ENCODE results near the gene UGT2B15.
"Not testable (repeated sequence)": the region's sequence is repeated elsewhere in the genome, so short reads cannot be mapped to it uniquely, and the experiment has no call there.

Gene UGT2B15

DNA sequence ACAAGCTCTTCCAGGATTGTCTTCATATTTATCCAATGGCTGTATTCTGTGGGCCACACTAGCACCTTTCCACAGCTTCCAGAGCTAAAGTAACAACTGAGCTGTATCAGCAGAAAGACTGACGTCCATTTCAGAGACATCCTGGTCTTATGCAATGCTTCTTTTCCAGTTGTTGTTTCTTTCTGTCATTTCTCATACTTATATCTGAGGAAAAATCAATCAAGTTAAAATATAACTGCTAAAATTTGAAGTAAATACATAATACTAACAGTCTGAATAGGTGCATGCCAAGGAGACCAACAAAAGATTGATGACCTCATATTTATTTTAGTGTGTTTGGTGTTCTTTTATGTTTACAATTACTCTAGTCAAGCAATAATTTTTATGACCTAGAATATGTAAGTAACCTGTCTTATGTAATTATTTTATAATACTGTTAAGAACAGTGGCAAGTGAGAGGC is at the start of gene UGT2B15:
UGT2B15 (minus strand) TSS at position 174 of the 461 bp plus-strand sequence; CDS start at position 140, 34 bp downstream.
- DNase-seq: not testable (repeated sequence)

DNA sequence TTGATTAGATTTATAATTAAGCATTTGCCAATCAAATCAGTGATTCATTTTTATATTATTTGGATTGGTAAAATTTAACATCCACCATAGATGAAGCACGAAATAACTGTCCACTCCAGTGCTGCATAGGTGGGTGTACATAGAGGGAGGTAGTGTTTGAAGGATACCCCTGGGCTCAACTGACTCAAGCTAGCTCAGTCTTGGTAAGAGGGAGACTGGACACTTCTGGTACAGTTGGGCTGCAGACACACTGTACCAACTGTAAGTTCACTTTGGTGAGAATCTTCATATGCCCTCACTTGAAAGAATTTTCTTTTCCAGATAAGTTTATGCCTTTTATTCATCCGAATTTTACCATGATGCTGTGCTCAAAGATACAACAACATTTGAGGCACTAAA is 48.6 kb upstream of the UGT2B15 start:
- no peak for DNase-seq

DNA sequence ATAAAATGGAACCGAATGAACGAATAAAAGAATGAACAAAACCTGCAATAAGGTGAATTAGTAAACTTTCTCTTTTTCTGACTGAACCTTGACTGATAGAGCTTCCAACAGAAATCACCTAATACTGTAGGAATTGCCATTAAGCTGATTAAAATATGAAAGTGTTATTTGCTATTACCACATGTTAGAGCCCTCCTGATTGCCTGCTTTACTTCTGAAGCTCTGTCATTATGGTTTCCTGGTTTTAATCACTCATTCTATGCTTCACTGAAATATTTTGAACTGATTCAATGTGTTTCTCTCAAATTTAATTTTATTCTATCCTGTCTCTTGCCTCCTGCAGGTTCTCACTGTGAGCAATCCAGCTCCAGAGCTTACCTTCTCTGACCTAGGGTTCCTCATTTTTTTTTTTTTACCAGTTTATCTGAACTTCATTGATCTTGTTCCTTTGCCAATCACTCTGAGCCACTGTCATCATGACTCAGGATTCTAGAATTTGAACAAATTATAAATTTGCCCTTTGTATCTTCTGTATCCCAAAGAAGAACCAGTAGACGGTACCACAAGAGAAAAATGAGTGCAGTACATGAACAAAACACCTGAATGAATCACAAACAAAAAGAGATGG is 48.1 kb upstream of the UGT2B15 start:
- no peak for DNase-seq

DNA sequence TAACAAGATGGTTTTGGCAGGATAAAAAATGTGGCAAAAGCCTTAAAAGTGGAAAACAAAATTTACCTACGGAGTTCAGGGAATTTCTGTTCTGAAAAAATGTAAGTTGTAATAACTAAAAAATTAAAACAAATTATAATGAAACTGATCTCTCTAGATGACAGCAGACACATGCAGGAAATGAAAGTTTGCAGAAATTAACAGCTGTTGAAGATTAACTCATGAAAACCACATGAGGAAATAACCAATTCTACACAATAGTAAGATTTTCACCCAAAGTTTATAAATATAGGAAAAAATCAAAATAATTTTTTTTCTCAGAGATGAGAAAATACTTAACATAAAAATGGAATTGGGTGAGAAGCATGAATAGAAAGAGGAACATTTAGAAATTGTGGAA is 47.5 kb upstream of the UGT2B15 start:
- DNase-seq: no peak

DNA sequence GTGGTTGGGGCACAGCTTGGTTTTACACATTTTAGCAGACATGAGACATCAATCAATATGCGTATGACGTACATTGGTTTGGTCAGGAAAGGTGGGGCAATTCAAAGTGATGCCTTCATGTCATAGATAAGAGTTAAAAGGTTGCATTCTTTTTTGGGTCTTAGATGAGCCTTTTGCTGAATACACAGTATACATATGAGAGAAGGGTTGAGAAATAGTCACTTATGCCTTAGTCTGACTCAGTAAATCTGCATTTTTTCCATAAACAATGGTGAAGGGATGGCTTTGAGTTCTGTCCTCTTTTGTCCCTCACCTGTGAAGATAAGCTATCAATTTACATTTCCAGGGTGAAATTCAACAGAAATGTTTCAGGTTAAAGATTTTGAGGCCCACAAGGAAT is 43.9 kb upstream of the UGT2B15 start:
- no peak for DNase-seq

DNA sequence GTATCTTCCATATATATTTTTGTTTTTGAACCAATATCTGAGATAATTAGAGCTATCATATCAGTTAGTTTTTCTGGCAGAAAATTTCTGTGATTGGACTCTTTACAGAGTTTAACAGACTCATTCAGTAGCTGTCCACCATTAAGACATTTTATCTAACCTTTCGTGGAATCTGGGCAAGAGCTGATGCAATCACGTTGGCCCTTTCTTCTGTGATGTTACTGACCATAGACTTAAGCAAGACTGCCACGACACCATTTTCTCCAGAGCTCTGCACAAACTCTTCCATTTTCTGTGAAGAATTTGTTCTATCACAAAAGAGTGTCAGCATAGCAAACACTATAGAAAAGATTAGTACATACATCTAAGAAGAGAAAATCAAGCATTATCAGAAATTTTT is 41.8 kb upstream of the UGT2B15 start:
- no peak for DNase-seq

DNA sequence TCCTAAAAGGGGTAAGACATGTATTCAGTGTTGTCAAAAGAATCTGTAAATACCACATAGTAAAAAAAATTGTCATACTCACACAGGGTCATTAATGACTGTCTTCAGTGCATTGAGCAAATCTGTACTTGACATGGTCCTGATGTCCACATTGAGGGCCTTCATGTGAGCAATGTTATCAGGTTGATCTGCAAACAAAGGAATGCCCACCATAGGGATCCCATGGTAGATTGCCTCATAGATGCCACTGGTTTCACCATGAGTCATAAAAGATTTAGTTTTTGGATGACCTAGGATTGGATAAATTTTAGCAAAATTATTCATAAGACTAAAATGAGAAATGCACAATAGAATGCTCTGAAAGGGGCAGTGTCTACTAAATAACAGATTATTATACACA is 38.1 kb upstream of the UGT2B15 start:
- no peak for DNase-seq

DNA sequence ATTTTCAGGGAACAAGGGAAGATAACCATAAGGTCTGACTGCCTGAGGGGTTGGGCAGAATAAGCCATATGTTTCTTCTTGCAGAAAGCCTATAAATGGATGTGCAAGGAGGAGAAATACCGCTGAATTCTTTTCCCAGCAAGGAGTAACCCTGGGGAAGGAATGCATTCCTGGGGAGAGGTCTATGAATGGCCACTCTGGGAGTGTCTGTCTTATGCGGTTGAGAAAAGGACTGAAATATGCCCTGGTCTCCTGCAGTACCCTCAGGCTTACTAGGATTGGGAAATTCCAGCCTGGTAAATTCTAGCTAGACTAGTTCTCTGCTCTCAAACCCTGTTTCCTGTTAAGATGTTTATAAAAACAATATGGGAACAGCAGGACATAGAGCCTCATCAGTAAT is 32.7 kb upstream of the UGT2B15 start:
- not testable (repeated sequence) for DNase-seq

DNA sequence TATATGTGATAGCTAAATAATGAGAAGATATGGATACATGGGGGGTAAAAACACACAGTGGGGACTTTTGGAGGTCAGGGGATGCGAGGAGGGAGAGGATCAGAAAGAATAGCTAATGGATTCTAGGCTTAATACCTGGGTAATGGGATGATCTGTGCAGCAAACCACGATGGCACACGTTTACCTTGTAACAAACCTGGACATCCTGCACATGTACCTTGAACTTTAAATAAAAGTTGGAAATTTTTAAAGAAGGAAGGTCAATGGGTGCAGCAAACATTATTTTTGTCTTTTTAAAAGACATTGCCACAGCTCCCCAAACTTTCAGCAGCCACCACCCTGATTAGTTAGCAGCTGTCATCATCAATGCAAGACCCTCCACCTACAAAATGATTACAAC is 29.7 kb upstream of the UGT2B15 start:
- DNase-seq: no peak

DNA sequence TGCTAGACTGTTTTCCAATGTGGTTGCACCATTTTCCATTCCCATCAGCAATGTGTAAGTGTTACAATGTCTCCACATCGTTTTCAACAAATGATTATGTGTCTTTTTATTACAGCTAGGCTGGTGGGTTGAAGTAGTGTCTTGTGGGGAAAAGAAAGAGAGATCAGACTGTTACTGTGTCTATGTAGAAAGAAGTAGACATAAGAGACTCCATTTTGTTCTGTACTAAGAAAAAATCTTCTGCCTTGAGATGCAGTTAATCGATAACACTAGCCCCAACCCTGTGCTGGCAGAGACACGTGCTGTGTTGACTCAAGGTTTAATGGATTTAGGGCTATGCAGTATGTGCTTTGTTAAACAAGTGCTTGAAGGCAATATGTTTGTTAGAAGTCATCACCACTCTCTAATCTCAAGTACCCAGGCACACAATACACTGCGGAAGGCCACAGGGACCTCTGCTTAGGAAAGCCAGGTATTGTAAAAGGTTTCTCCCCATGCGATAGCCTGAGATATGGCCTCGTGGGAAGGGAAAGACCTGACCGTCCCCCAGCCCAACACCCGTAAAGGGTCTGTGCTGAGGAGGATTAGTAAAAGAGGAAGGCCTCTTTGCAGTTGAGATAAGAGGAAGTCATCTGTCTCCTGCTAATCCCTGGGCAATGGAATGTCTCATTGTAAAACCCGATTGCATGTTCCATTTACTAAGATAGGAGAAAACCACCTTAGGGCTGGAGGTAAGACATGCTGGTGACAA is 23.0 kb upstream of the UGT2B15 start:
- DNase-seq: no peak

DNA sequence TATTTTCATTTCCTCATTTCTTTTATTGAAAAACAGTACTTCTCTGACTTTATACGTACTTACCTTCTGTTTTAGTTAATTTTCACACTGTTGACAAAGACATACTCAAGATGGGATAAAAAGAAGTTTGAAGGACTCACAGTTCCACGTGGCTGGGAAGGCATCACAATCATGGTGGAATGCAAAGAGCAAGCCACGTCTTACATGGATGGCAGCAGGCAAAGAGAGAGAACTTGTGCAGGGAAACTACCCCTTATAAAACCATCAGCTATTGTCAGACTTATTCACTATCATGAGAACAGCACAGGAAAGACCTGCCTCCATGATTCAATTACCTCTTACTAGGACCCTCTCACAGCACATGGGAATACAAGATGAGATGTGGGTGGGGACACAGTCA is 20.7 kb upstream of the UGT2B15 start:
- DNase-seq: no peak

DNA sequence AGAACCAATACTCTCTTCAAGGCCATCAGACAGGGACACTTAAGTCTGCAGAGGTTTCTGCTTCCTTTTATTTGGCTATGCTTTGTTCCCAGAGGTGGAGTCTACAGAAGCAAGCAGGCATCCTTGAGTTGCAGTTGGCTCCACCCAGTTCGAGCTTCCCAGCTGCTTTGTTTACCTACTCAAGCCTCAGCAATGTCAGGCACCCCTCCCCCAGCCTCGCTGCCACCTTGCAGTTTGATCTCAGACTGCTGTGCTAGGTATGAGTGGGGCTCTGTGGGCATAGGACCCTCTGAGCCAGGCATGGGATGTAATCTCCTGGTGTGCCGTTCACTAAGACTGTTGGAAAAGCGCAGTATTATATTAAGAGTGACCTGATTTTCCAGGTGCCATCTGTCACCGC is 12.6 kb upstream of the UGT2B15 start:
- no peak for DNase-seq

DNA sequence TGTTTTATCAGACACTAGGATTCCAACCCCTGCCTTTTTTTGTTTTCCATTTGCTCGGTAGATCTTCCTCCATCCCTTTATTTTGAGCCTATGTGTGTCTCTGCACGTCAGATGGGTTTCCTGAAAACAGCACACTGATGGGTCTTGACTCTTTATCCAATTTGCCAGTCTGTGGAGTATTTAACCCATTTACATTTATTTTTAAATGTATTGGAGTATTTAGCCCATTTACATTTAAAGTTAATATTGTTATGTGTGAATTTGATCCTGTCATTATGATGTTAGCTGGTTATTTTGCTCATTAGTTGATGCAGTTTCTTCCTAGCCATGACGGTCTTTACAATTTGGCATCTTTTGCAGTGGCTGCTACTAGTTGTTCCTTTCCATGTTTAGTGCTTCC is 10.8 kb upstream of the UGT2B15 start:
- DNase-seq: not testable (repeated sequence)

DNA sequence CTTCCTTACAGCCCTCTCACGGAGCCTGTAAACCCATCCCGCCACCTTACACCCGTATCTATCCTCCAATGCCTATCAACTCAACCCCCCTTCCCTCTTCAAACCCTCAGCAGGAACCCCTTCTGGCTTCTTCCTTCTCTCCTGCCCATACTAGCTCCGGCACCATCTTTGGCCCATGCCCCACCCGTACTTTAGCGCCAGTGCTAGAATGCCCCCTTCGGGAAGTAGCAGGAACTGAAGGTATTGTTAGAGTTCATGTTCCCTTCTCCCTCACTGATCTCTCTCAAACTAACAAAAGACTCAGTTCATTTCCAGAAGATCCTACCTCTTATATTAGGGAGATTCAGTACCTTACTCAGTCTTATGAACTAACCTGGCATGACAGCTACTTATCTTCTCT is 2.7 kb upstream of the UGT2B15 start:
- no peak for DNase-seq

DNA sequence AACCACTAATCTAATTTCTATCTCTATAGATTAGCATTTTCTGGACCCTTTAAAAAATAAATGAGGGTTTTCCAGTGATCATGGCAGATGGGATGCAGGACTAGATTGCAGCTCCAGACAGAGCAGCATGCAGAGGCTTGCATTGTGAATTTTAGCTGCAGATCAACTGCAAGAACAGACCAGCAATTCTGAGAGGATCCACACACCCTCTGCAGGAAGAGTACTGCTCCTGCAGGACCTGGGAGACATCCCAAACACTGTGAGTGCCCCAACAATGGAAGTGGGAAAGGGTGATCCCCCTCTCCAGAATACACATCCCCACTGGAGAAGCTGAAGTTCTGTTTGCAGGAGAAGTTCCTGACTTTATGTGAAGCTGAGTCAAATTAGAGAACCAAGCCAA is 765 bp upstream of the UGT2B15 start:
- not testable (repeated sequence) for DNase-seq

DNA sequence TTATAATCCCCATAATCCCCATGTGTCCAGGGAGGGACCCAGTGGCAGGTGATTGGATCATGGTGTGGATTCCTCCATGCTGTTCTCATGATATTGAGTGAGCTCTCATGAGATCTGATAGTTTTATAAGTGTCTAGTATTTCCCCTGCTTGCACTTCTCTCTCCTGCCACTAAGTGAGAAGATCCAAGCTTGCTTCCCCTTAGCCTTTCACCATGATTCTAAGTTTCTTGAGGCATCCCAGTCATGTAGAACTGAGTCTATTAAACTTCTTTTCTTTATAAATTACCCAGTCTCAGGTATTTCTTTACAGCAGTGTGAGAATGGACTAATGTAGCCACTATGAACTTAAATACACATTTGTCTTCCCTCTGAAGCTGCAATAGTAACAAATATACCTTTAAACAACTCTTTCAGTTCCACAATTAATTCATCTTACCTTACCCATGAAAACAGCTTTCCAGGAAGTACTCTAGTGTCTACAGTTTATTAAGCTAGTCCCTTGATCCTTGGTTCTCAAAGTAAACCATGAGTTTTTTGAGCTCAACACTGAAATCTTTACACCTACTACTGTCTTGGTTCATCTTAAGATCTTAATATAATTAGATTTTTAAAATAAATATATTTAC is 1.8 kb downstream of the UGT2B15 start:
- DNase-seq: not testable (repeated sequence)

DNA sequence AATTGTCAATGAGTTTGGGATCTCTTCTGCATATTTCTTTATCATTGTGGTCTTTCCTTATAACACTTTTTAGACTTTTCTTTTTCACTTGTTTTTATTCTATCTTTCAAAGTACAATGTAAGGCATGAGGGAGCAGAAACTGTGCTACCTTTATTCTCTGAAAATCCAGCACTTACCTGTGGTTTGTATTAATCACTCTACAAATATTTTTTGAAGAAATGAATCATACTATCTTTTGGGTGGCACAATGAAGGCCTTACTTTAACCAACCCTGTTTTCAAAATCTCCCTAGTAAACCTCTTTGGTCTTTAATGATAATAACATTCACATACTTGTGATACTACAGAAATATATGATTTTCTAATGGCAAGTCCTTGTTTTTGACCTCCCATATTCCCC is 2.9 kb downstream of the UGT2B15 start:
- not testable (repeated sequence) for DNase-seq

DNA sequence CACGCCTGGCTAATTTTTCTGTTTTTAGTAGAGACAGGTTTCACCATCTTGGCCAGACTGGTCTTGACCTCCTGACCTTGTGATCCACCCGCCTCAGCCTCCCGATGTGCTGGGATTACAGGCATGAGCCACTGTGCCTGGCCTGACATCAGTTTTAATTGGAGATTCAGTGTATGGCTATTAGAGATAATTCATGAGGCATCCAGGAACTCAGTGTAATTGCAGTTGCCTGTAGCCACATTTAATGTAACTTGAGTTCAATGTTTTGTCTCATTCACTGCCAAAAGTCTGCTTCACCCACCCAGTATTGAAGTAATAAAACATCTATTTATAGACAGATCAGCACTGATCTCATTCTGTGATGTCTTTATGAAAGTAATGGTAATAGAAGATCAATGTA is 5.7 kb downstream of the UGT2B15 start:
- DNase-seq: not testable (repeated sequence)

DNA sequence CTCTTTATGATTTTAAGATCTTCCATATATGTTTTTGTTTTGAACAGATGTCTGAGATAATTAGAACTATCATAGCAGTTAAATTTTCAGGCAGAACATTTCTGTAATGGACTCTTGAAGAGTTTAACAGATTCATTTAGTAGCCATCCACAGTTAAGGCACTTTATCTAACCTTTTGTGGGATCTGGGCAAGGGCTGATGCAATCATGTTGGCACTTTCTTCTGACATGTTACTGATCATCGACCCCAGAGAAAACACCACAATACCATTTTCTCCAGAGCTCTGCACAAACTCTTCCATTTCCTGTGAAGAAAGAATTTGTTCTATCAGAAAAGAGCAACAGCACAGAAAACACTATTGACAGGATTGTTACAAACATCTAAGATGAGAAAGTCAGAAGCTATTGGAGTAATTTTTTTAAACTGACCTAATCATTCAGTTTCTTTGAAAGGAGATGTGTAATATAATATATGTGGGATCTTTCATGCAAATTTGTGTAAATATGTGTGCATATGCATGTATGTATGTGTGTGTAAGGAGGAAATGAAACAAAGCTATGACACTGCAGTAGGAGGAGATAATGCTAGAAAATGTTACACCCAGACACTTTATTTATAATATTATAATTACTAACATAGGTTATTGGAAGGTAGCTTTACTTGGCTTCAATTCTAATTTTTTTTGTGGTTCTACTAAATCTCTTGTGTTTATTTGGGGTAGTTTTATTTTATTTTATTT is 7.4 kb downstream of the UGT2B15 start:
- not testable (repeated sequence) for DNase-seq

DNA sequence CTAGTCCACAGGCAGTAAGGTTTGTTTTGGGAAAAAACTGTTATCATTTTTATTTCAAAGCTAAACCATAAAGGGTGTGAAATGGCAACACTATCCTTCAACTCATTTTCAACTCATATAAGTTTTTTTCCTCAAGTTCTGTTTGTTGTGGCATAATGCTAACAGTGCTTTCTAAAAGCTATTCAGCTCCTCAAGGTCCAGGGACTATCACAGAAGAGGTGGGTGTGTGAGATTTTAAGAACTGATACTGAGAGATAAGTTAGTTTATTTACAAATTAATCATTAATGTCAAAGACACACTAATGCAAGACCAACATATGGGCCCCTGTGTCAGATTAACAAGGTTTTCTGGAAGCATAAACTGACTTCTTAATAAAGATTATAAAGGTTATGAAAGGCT is 11.8 kb downstream of the UGT2B15 start:
- DNase-seq: no peak

DNA sequence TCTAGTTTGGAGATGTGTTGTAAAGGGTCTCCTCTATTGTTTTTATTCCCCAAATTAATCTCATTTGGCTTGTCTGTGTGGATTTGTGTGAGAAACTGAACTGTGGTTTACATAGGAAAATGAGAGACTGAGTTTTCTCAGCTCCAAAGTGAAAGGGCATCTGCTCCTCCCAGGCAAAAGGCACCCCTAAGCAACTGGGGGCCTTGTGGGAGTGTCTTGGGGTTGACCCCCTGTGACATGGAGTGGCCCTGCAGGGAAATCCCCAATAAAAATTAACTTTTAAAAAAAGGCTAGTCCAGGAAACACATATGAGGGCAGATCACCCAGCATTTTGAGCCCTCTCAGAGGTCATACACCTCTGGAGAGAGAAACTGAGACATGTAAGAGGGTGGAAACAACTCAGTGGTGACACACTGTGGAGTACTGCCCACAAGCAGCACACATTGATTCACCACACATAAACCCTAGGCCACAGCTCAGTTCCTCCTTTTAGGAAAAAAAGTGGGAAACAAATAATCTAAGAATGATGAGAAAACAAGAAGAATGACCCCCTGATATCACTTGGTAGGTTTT is 13.3 kb downstream of the UGT2B15 start:
- DNase-seq: not testable (repeated sequence)

DNA sequence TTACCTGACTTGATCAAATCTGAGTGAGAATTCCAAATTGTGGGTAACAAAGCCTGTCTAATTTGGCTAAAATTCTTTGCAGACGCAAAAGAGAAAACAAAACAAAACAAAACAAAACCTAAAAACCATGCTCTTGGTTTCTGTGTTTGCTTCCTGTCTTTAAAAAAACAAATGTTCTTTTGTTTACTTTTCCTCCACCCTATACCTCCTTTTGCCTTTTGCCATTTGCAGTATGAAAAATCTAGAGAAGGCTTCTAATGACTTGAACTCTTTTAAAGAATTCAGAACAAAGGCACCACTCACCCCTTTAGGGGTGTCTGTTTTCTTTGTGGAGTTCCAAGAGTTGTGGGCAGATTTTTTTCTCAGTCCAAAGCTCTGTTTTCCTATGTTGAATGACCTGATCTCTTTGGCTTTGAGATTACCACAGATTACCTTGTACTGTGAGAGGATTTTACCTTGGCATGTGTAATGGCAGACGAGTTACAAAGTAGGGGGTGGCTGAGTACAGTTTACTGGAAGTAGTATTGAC is 13.9 kb downstream of the UGT2B15 start:
- not testable (repeated sequence) for DNase-seq
